GM23338 (cell line): ENCODE results near the gene SPECC1L. TPM values are rescaled to one million over a fixed set of nuclear protein-coding genes. Genes with fewer than 3 reads are reported as not detected.

Experiments used
- ATAC-seq: fragments of 200-7000 bp; cut with Tn5 transposase; 3 replicates; pipeline ENCODE4 v1.9.1; 2020
- DNase-seq: peaks from one replicate; pipeline ENCODE4 v3.0.0-alpha.2; 2015; ENCODE audit warnings: low spot score
- H2AFZ ChIP-seq: fragments of 200-600 bp; sonication (generic); 2 replicates; pipeline ENCODE4 v1.8.0; 2016; ENCODE audit warnings: antibody characterized with exemption, mild to moderate bottlenecking, moderate library complexity
- H3F3A ChIP-seq: fragments of 200-600 bp; sonication (generic); replicated peaks from 2 replicates; pipeline ENCODE4 v1.8.0; 2017; ENCODE audit warnings: antibody characterized with exemption, mixed run types, low read depth
- H3K27ac ChIP-seq: fragments of 200-600 bp; sonication (generic); 2 replicates; pipeline ENCODE4 v1.6.1; 2016; ENCODE audit warnings: low read depth
- H3K27me3 ChIP-seq: fragments of 200-600 bp; sonication (generic); 2 replicates; pipeline ENCODE4 v1.8.0; 2016; ENCODE audit warnings: mild to moderate bottlenecking, mixed run types, moderate library complexity; ENCODE audit not compliant: insufficient read depth
- H3K36me3 ChIP-seq: fragments of 200-600 bp; sonication (generic); 2 replicates; pipeline ENCODE4 v1.8.0; 2016; ENCODE audit warnings: mild to moderate bottlenecking; ENCODE audit not compliant: insufficient read depth
- H3K4me1 ChIP-seq: fragments of 200-600 bp; sonication (generic); 2 replicates; pipeline ENCODE4 v1.8.0; 2016; ENCODE audit warnings: mild to moderate bottlenecking, moderate library complexity; ENCODE audit not compliant: insufficient read depth
- H3K4me2 ChIP-seq: fragments of 200-600 bp; sonication (generic); 2 replicates; pipeline ENCODE4 v1.7.1; 2017; ENCODE audit warnings: mixed run types
- H3K4me3 ChIP-seq: fragments of 200-600 bp; sonication (generic); 2 replicates; pipeline ENCODE4 v1.6.1; 2016; ENCODE audit warnings: mixed run types
- H3K79me2 ChIP-seq: fragments of 200-600 bp; sonication (generic); replicated peaks from 2 replicates; pipeline ENCODE4 v1.8.0; 2017; ENCODE audit warnings: mild to moderate bottlenecking; ENCODE audit not compliant: insufficient read depth
- H3K9me2 ChIP-seq: fragments of 200-600 bp; sonication (generic); 2 replicates; pipeline ENCODE4 v1.8.0; 2017; ENCODE audit not compliant: insufficient read depth
- H4K20me1 ChIP-seq: fragments of 200-600 bp; sonication (generic); replicated peaks from 2 replicates; pipeline ENCODE4 v1.8.0; 2017; ENCODE audit warnings: mild to moderate bottlenecking; ENCODE audit not compliant: insufficient read depth
- H3K27ac Mint-ChIP-seq: 2 replicates; pipeline ENCODE4 v1.8.0; 2020; ENCODE audit warnings: inconsistent platforms, mild to moderate bottlenecking, moderate library complexity, mixed read lengths
- H3K27me3 Mint-ChIP-seq: 3 replicates; pipeline ENCODE4 v1.8.0; 2022; ENCODE audit warnings: low read depth, mild to moderate bottlenecking, moderate library complexity, mixed read lengths, inconsistent platforms; ENCODE audit not compliant: insufficient read depth, poor library complexity
- H3K36me3 Mint-ChIP-seq: 3 replicates; pipeline ENCODE4 v1.8.0; 2021; ENCODE audit warnings: low read depth, mild to moderate bottlenecking, inconsistent platforms, moderate library complexity, mixed read lengths
- H3K4me1 Mint-ChIP-seq: 3 replicates; pipeline ENCODE4 v1.8.0; 2020; ENCODE audit warnings: mild to moderate bottlenecking, inconsistent platforms, mixed read lengths
- H3K4me3 Mint-ChIP-seq: 3 replicates; pipeline ENCODE4 v1.8.0; 2021; ENCODE audit warnings: moderate library complexity, mild to moderate bottlenecking, inconsistent platforms, mixed read lengths
- H3K9me3 Mint-ChIP-seq: 3 replicates; pipeline ENCODE4 v1.8.0; 2020; ENCODE audit warnings: moderate library complexity, mild to moderate bottlenecking, inconsistent platforms, mixed read lengths
- EZH2phosphoT487 ChIP-seq: fragments of 200-600 bp; sonication (generic); IDR thresholded peaks from one replicate; pipeline ENCODE4 v1.8.1; 2018; ENCODE audit warnings: antibody characterized with exemption; ENCODE audit not compliant: unreplicated experiment
- NANOG ChIP-seq: IDR thresholded peaks from 2 replicates; pipeline ENCODE4 v1.6.1; 2016; ENCODE audit warnings: antibody characterized with exemption, borderline replicate concordance
- POLR2AphosphoS5 ChIP-seq: IDR thresholded peaks from 2 replicates; pipeline ENCODE4 v1.6.1; 2016; ENCODE audit warnings: antibody characterized with exemption, low read depth
- STAT1 ChIP-seq: IDR thresholded peaks from one replicate; pipeline ENCODE4 v1.6.1; 2016; ENCODE audit warnings: antibody characterized with exemption; ENCODE audit not compliant: unreplicated experiment
- ZNF331 ChIP-seq: fragments of 250-450 bp; sonication (Bioruptor Pico); IDR thresholded peaks from 2 replicates; pipeline ENCODE4 v1.5.0; 2020; ENCODE audit warnings: low read depth, mild to moderate bottlenecking, moderate library complexity
- polyA plus RNA-seq: library from polyadenylated mRNA; unstranded; fragments of >200 nt; fragmentation: Nextera tagmentation; extraction: Ambion mirVana; gene quantifications from 2 replicates; pipeline ENCODE4 v1.2.1, GENCODE V29; 2016
- total RNA-seq: library from RNA; depleted of rRNA; stranded (reverse); fragments of >200 nt; shearing (Covaris generic); gene quantifications from 2 replicates; pipeline ENCODE4 v1.2.3, GENCODE V29; 2014
- TF ChIP-seq, protein P1 (sequence below), 2 experiments: fragments of 200-600 bp in 1 of 2; sonication (generic) in 1 of 2; conservative IDR thresholded peaks; 2 replicates each; pipeline versions ENCODE4 v1.5.1 to v1.6.1; 2016 to 2017; ENCODE audit warnings: antibody characterized with exemption in 2 of 2, low read depth in 2 of 2, mild to moderate bottlenecking in 2 of 2, moderate library complexity in 1 of 2

SPECC1L gene
- total and polyA plus RNA-seq, 2 experiments from 2014 or later: 24.3 to 44.7 TPM

- no peak for TF ChIP-seq NANOG
Observed at GRCh38 chr22:24422102-24422665, 151.6 kb downstream of the SPECC1L start (continued).

GRCh38 chr22:24423519-24424000 lies 152.9 kb downstream of the SPECC1L start:
- Mint-ChIP-seq H3K36me3 (no peaks in the 10 kb centered on the region; the same call in 2 of the 3 replicates), H3K9me3 (no peaks in the 10 kb centered on the region)
- peak overlapping the region; percentile 63; the same call in 1 of the 2 replicates for H2AFZ ChIP-seq

GRCh38 chr22:24424001-24424900 lies 153.6 kb downstream of the SPECC1L start:
- H3K79me2 ChIP-seq: no peaks in the 10 kb centered on the region
- H3K9me2 ChIP-seq: no peaks in the 10 kb centered on the region
- H3K36me3 ChIP-seq: no peaks in the 10 kb centered on the region
- peaks cover 23% of the 10 kb centered on the region for H3K4me1 Mint-ChIP-seq
- no peaks in the 10 kb centered on the region for H3F3A ChIP-seq
- H3K27ac ChIP-seq: no peak overlapping the region
- peaks cover 8% of the 10 kb centered on the region; the same call in 1 of the 2 replicates for H3K4me1 ChIP-seq
- H4K20me1 ChIP-seq: no peaks in the 10 kb centered on the region
- DNase-seq: peak; percentile 72
- H3K27ac Mint-ChIP-seq: no peak overlapping the region
- peak overlapping the region; percentile 80 for H3K4me3 Mint-ChIP-seq
- H3K9me3 Mint-ChIP-seq: no peaks in the 10 kb centered on the region
- H2AFZ ChIP-seq: peak overlapping the region; percentile 74
- H3K36me3 Mint-ChIP-seq: no peaks in the 10 kb centered on the region; the same call in 2 of the 3 replicates
- peaks cover 48% of the 10 kb centered on the region for H3K27me3 Mint-ChIP-seq
- H3K4me2 ChIP-seq: peak overlapping the region; percentile 92
- peak overlapping the region; percentile 73 for H3K4me3 ChIP-seq
- ATAC-seq: peak; percentile 19
- H3K27me3 ChIP-seq: peaks cover 29% of the 10 kb centered on the region
- TF ChIP-seq EZH2phosphoT487: no peak
- no peak for TF ChIP-seq ZNF331 (CRISPR knock-in tag)
- TF ChIP-seq, protein P1, sequence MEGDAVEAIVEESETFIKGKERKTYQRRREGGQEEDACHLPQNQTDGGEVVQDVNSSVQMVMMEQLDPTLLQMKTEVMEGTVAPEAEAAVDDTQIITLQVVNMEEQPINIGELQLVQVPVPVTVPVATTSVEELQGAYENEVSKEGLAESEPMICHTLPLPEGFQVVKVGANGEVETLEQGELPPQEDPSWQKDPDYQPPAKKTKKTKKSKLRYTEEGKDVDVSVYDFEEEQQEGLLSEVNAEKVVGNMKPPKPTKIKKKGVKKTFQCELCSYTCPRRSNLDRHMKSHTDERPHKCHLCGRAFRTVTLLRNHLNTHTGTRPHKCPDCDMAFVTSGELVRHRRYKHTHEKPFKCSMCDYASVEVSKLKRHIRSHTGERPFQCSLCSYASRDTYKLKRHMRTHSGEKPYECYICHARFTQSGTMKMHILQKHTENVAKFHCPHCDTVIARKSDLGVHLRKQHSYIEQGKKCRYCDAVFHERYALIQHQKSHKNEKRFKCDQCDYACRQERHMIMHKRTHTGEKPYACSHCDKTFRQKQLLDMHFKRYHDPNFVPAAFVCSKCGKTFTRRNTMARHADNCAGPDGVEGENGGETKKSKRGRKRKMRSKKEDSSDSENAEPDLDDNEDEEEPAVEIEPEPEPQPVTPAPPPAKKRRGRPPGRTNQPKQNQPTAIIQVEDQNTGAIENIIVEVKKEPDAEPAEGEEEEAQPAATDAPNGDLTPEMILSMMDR (conservative IDR thresholded peaks at IDR 0.05; ENCODE audit: low read depth in 2 of 2): no peak
- no peak for TF ChIP-seq POLR2AphosphoS5

More at GRCh38 chr22:24423519-24424000, 152.9 kb downstream of the SPECC1L start:
- no peaks in the 10 kb centered on the region for H4K20me1 ChIP-seq
- peak overlapping the region; percentile 50 for H3K4me3 Mint-ChIP-seq
- H3K36me3 ChIP-seq: no peaks in the 10 kb centered on the region
- H3K79me2 ChIP-seq: no peaks in the 10 kb centered on the region
- no peak overlapping the region for H3K27ac Mint-ChIP-seq
- peaks cover 8% of the 10 kb centered on the region; the same call in 1 of the 2 replicates for H3K4me1 ChIP-seq
- TF ChIP-seq, protein P1 (conservative IDR thresholded peaks at IDR 0.05; ENCODE audit: low read depth in 2 of 2): peak; percentile 67 to 72
- TF ChIP-seq STAT1: no peak
- H3K27me3 Mint-ChIP-seq: peaks cover 51% of the 10 kb centered on the region
- H3K9me2 ChIP-seq: no peaks in the 10 kb centered on the region
- peak overlapping the region; percentile 92; the same call in 1 of the 2 replicates for H3K4me2 ChIP-seq
- no peak overlapping the region for H3K27ac ChIP-seq
- ATAC-seq (peak; percentile 32), DNase-seq (peak; percentile 70)
- H3F3A ChIP-seq: no peaks in the 10 kb centered on the region
- peak overlapping the region; percentile 73 for H3K4me3 ChIP-seq
- H3K27me3 ChIP-seq: peaks cover 29% of the 10 kb centered on the region
- H3K4me1 Mint-ChIP-seq: peaks cover 20% of the 10 kb centered on the region
